GM20000 (cell line): ENCODE measurements around the gene GP1BB.

Experiments used
- DNase-seq: peaks from one replicate; pipeline ENCODE4 v3.0.0; 2012; ENCODE audit warnings: low spot score
- CTCF ChIP-seq: IDR thresholded peaks from 2 replicates; pipeline ENCODE4 v1.5.1; 2012; ENCODE audit warnings: mild to moderate bottlenecking, control low read depth; ENCODE audit errors: extremely low read depth, missing control alignments

Gene GP1BB

GRCh38 chr22:19710769-19711106, 12.6 kb upstream of the GP1BB start:
- no peak for DNase-seq
- TF ChIP-seq CTCF: no peak

GRCh38 chr22:19713245-19713644, 10.1 kb upstream of the GP1BB start:
- TF ChIP-seq CTCF: no peak
- DNase-seq: no peak

- DNase-seq: no peak
- TF ChIP-seq CTCF: no peak
Measured at GRCh38 chr22:19713650-19714311, 9.6 kb upstream of the GP1BB start.

GRCh38 chr22:19714312-19715187, 8.8 kb upstream of the GP1BB start, which contains the start of gene SEPTIN5:
Gene SEPTIN5 (plus strand): TSS chr22:19714503. CDS start chr22:19714589, 86 bp downstream.
- TF ChIP-seq CTCF: no peak
- DNase-seq: no peak

GRCh38 chr22:19715188-19715930, 8.0 kb upstream of the GP1BB start:
- no peak for TF ChIP-seq CTCF
- DNase-seq: peak; percentile 39

GRCh38 chr22:19716041-19716828, 7.1 kb upstream of the GP1BB start:
- DNase-seq: no peak
- TF ChIP-seq CTCF: no peak
